Neural progenitor cell (in vitro differentiated cells): ENCODE measurements around the gene C20orf96. TPM values are rescaled to one million over a fixed set of nuclear protein-coding genes. Genes with fewer than 3 reads are reported as not detected.

Experiments used
- DNase-seq: peaks from one replicate; pipeline ENCODE4 v3.0.0-alpha.2; 2016; ENCODE audit warnings: low spot score
- H2AFZ ChIP-seq: fragments of 200-600 bp; sonication (generic); replicated peaks from 2 replicates; pipeline ENCODE4 v1.6.1; 2016; ENCODE audit warnings: antibody characterized with exemption
- H3F3A ChIP-seq: fragments of 200-600 bp; sonication (generic); 2 replicates; pipeline ENCODE4 v1.6.1; 2016; ENCODE audit warnings: antibody characterized with exemption, low read depth
- H3K27ac ChIP-seq: fragments of 200-600 bp; sonication (generic); 2 replicates; pipeline ENCODE4 v1.5.1; 2016; ENCODE audit warnings: mild to moderate bottlenecking
- H3K27me3 ChIP-seq: fragments of 200-600 bp; sonication (generic); 2 replicates; pipeline ENCODE4 v1.6.1; 2016; ENCODE audit warnings: mild to moderate bottlenecking, moderate library complexity
- H3K36me3 ChIP-seq: fragments of 200-600 bp; sonication (generic); 2 replicates; pipeline ENCODE4 v1.5.1; 2016
- H3K4me1 ChIP-seq: fragments of 200-600 bp; sonication (generic); 2 replicates; pipeline ENCODE4 v1.6.1; 2016; ENCODE audit warnings: mixed run types
- H3K4me2 ChIP-seq: fragments of 200-600 bp; sonication (generic); 2 replicates; pipeline ENCODE4 v1.6.1; 2016
- H3K4me3 ChIP-seq: fragments of 200-600 bp; sonication (generic); 2 replicates; pipeline ENCODE4 v1.5.1; 2016
- H3K79me2 ChIP-seq: fragments of 200-600 bp; sonication (generic); 2 replicates; pipeline ENCODE4 v1.6.1; 2016; ENCODE audit warnings: low read depth
- H3K9ac ChIP-seq: fragments of 200-600 bp; sonication (generic); 2 replicates; pipeline ENCODE4 v1.6.1; 2016
- H3K9me3 ChIP-seq: fragments of 200-600 bp; sonication (generic); 2 replicates; pipeline ENCODE4 v1.5.1; 2016; ENCODE audit warnings: low read depth
- H4K20me1 ChIP-seq: fragments of 200-600 bp; sonication (generic); 2 replicates; pipeline ENCODE4 v1.6.1; 2016; ENCODE audit warnings: low read depth
- H3K27ac Mint-ChIP-seq: 3 replicates; pipeline ENCODE4 v1.8.0; 2021; ENCODE audit warnings: mixed read lengths
- H3K27me3 Mint-ChIP-seq: 2 replicates; pipeline ENCODE4 v1.8.0; 2022; ENCODE audit warnings: low read depth, mild to moderate bottlenecking, inconsistent platforms, moderate library complexity, mixed read lengths; ENCODE audit not compliant: insufficient read depth
- H3K36me3 Mint-ChIP-seq: 3 replicates; pipeline ENCODE4 v1.8.0; 2021; ENCODE audit warnings: mixed read lengths
- H3K4me1 Mint-ChIP-seq: 3 replicates; pipeline ENCODE4 v1.8.0; 2021; ENCODE audit warnings: mixed read lengths
- H3K4me3 Mint-ChIP-seq: 3 replicates; pipeline ENCODE4 v1.8.0; 2021; ENCODE audit warnings: mild to moderate bottlenecking, moderate library complexity, mixed read lengths
- H3K9me3 Mint-ChIP-seq: 3 replicates; pipeline ENCODE4 v1.8.0; 2020; ENCODE audit warnings: mixed read lengths
- EZH2 ChIP-seq: fragments of 200-600 bp; sonication (generic); IDR thresholded peaks from 2 replicates; pipeline ENCODE4 v1.6.1; 2017; ENCODE audit warnings: antibody characterized with exemption, mild to moderate bottlenecking, moderate library complexity
- EZH2phosphoT487 ChIP-seq: fragments of 200-600 bp; sonication (generic); IDR thresholded peaks from 2 replicates; pipeline ENCODE4 v1.6.1; 2017; ENCODE audit warnings: antibody characterized with exemption
- total RNA-seq: library from RNA; depleted of rRNA; stranded (reverse); fragments of >200 nt; gene quantifications from 2 replicates; pipeline ENCODE4 v1.2.3, GENCODE V29; 2015; ENCODE audit warnings: low replicate concordance
- TF ChIP-seq, protein P1 (sequence below): fragments of 200-600 bp; sonication (generic); IDR thresholded peaks from 2 replicates; pipeline ENCODE4 v1.5.1; 2017; ENCODE audit warnings: antibody characterized with exemption, mild to moderate bottlenecking

Gene C20orf96
- total RNA-seq, 1 donor from 2014 or later, result 6.0 TPM

DNA sequence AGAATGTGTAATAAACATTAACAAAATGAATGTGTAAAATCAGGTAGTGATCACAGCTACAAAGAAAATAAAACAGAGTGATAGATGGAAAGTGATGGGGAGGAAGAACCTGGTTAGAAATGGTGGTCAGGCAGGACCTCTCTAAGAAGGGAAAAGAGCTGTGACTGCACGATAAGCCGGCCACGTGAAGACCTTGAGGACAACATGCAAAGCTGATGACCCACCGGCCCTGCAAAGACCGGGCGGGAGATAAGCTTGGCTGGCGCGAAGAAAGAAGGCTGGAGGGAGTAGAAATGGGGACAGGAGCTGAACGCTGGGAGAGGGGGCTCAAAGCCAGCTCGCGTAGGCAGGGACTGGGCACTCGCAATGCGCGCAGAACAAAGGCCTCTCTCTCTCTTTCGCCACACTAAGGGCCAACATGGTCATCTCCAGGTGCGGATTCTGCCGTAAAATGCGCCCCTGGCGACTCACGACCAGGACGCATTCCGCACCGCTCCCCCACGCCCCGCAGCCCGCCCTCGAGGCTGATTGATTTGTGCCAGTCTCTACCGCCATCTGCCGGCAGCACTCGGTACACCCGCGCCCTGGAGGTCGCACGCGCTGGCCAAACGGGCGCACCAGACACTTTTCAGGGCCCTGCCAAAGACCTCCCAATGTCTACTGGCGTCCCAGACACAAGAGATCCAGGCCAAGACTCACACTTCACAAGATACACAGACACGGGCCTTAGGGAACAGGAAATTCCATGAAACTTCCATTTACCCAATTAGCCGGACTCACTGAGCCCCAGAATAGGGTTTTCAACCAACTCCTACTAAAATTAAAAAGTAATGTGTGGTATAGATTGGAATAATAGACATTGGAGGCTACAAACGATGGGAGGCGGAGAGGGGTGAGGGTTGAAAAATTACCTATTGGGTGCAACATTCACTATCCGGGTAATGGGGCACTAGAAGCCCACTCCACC lies 23.7 kb downstream of the C20orf96 start:
- Mint-ChIP-seq H3K27me3 (peaks cover 7% of the 10 kb centered on the region), H3K9me3 (no peaks in the 10 kb centered on the region), H3K4me1 (peaks cover 11% of the 10 kb centered on the region), H3K36me3 (no peaks in the 10 kb centered on the region), H3K4me3 (peak overlapping the region; percentile 71), H3K27ac (peak overlapping the region; percentile 0)
- Histone ChIP-seq H3K4me1 (no peaks in the 10 kb centered on the region), H3K79me2 (no peaks in the 10 kb centered on the region), H2AFZ (peak overlapping the region; percentile 84), H3K9me3 (no peaks in the 10 kb centered on the region), H3K27ac (no peak overlapping the region), H3K9ac (no peak overlapping the region), H3K27me3 (peaks cover 47% of the 10 kb centered on the region), H3K36me3 (no peaks in the 10 kb centered on the region), H3F3A (peaks cover 9% of the 10 kb centered on the region), H3K4me3 (peak overlapping the region; percentile 27), H4K20me1 (no peaks in the 10 kb centered on the region), H3K4me2 (peak overlapping the region; percentile 58)
- DNase-seq, result peak; percentile 96
- TF ChIP-seq, protein P1, sequence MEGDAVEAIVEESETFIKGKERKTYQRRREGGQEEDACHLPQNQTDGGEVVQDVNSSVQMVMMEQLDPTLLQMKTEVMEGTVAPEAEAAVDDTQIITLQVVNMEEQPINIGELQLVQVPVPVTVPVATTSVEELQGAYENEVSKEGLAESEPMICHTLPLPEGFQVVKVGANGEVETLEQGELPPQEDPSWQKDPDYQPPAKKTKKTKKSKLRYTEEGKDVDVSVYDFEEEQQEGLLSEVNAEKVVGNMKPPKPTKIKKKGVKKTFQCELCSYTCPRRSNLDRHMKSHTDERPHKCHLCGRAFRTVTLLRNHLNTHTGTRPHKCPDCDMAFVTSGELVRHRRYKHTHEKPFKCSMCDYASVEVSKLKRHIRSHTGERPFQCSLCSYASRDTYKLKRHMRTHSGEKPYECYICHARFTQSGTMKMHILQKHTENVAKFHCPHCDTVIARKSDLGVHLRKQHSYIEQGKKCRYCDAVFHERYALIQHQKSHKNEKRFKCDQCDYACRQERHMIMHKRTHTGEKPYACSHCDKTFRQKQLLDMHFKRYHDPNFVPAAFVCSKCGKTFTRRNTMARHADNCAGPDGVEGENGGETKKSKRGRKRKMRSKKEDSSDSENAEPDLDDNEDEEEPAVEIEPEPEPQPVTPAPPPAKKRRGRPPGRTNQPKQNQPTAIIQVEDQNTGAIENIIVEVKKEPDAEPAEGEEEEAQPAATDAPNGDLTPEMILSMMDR, result peak; percentile 95
- no peak for TF ChIP-seq EZH2phosphoT487

DNA sequence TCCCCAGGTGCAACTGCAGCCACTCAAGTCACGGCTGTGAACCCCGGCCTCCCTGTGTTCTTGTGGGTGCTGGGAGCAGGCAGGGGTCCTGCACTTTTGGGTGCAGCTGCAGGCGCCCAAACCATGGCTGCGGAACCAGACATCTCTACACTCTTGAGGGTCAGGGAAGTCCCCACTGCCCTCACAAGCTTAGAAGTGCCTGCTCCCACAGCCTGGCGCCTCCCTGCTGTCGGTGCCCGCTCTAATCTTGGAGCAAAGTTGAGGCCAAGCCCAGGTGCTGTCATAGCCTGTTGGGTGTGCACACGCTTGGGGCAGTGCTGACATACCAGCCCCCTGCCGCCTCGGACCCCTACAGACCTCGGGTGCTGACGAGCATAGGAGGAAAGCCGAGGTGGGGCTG lies 26.8 kb downstream of the C20orf96 start:
- no peaks in the 10 kb centered on the region for H3K36me3 ChIP-seq
- TF ChIP-seq EZH2, result no peak
- no peak for TF ChIP-seq EZH2phosphoT487
- TF ChIP-seq, protein P1, result no peak
- no peaks in the 10 kb centered on the region for H3K79me2 ChIP-seq
- no peaks in the 10 kb centered on the region for H3K4me1 ChIP-seq
- H3K36me3 Mint-ChIP-seq, result no peaks in the 10 kb centered on the region
- peaks cover 6% of the 10 kb centered on the region for H3K27me3 Mint-ChIP-seq
- no peak overlapping the region for H3K4me2 ChIP-seq
- H3F3A ChIP-seq, result peaks cover 9% of the 10 kb centered on the region
- no peak overlapping the region for H3K27ac Mint-ChIP-seq
- H2AFZ ChIP-seq, result no peak overlapping the region
- no peak overlapping the region for H3K27ac ChIP-seq
- no peaks in the 10 kb centered on the region for H3K9me3 ChIP-seq
- H4K20me1 ChIP-seq, result no peaks in the 10 kb centered on the region
- peaks cover 79% of the 10 kb centered on the region for H3K27me3 ChIP-seq
- no peak overlapping the region for H3K4me3 ChIP-seq
- H3K4me3 Mint-ChIP-seq, result no peak overlapping the region
- DNase-seq, result no peak
- H3K9me3 Mint-ChIP-seq, result no peaks in the 10 kb centered on the region
- peaks cover 7% of the 10 kb centered on the region for H3K4me1 Mint-ChIP-seq
- H3K9ac ChIP-seq, result no peak overlapping the region

DNA sequence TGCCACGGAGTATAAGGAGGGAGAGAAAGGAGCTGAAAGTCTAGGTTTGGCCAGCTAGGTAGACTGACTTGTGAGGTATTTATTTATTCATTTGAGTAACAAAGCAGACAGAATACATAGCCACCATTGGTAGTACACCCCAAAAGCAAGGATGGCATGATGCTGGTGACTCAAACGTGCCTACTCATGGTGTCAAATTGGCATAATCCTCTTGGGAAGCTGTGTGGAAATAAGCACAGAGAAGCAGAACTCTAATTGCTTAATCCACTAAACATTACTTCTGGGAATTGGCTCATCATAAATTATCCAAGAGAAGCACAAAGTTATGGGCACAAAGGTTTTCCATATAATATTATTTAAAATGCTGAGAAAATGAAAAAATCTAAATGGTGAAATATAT lies 30.6 kb downstream of the C20orf96 start:
- no peak for DNase-seq
- Mint-ChIP-seq H3K4me1 (no peaks in the 10 kb centered on the region), H3K9me3 (no peaks in the 10 kb centered on the region), H3K27ac (no peak overlapping the region), H3K27me3 (peaks cover 5% of the 10 kb centered on the region), H3K36me3 (no peaks in the 10 kb centered on the region), H3K4me3 (no peak overlapping the region)
- Histone ChIP-seq H3K79me2 (no peaks in the 10 kb centered on the region), H3K4me2 (no peak overlapping the region), H3K9ac (no peak overlapping the region), H4K20me1 (no peaks in the 10 kb centered on the region), H3K4me1 (no peaks in the 10 kb centered on the region), H3K9me3 (no peaks in the 10 kb centered on the region), H3K27ac (no peak overlapping the region), H3K27me3 (peaks cover 99% of the 10 kb centered on the region), H3K36me3 (no peaks in the 10 kb centered on the region), H2AFZ (no peak overlapping the region), H3K4me3 (no peak overlapping the region), H3F3A (no peaks in the 10 kb centered on the region)
- TF ChIP-seq EZH2phosphoT487 (no peak), EZH2 (no peak)
- TF ChIP-seq, protein P1, result no peak
